ENCODE measurements around the gene PFKFB2.
A peak's percentile ranks its signal among the peaks of the same experiment; 100 is the strongest.

Gene PFKFB2

GRCh38 chr1:207027921-207028320 lies 25.2 kb upstream of the PFKFB2 start:
- no peak for TF ChIP-seq POLR2A (IDR thresholded peaks at IDR 0.05; ENCODE audit: low read depth, low read length)
- no peak for DNase-seq (ENCODE audit: insufficient read length, low spot score)
- no peak for FAIRE-seq

GRCh38 chr1:207028884-207029650 lies 24.0 kb upstream of the PFKFB2 start:
- TF ChIP-seq POLR2A (IDR thresholded peaks at IDR 0.05; ENCODE audit: low read depth, low read length): no peak

GRCh38 chr1:207029701-207030521 lies 23.2 kb upstream of the PFKFB2 start:
- FAIRE-seq (no peak), DNase-seq (ENCODE audit: insufficient read length, low spot score) (no peak)
- TF ChIP-seq POLR2A (IDR thresholded peaks at IDR 0.05; ENCODE audit: low read depth, low read length): no peak

More at GRCh38 chr1:207028884-207029650, 24.0 kb upstream of the PFKFB2 start:
- DNase-seq (ENCODE audit: insufficient read length, low spot score) (no peak), FAIRE-seq (no peak)

DNA sequence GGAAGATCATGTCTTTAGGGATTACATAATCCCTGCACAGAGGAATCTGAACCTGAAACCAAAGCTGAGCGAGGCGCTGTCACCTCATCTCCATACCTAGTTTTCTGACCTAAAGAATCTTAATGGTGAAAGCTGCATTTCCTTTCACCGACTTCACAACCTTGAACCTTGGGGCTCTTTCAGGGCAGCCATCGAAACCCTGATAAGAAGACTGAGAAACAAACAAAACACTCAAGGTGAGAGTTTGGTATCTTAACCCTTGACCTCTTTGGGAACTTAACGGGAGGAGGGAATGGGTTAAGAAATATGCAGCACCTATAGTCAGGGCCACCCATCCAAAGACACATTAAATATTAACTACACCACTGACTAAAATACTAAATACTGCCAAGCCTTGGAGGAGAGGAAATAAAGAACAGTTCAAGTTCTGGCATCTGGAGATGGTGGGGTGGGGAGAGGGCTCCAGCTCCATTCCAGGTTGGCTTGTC lies 22.5 kb upstream of the PFKFB2 start:
- no peak for FAIRE-seq
- TF ChIP-seq POLR2A (IDR thresholded peaks at IDR 0.05; ENCODE audit: low read depth, low read length): no peak
- DNase-seq (ENCODE audit: insufficient read length, low spot score): no peak

DNA sequence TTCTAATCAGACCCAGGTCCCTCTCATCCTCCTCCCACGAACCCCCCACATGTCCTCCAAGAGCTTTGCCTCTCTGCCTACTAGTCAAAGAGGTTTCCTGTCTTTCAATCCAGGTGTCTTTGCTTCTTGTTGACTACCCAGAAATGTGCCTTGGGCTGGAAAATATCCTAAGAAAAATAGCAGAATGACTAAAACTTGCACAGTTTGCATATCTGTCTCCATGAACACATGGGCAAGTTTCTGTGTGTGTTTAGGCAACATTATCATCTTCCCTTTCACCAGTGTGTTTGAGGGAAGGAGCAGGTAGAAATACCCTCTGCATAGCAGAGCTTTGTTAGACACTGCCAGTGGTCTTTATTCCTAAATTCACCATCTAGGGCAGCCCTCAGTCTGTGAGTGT lies 22.1 kb upstream of the PFKFB2 start:
- no peak for DNase-seq (ENCODE audit: insufficient read length, low spot score)
- no peak for FAIRE-seq
- no peak for TF ChIP-seq POLR2A (IDR thresholded peaks at IDR 0.05; ENCODE audit: low read depth, low read length)

GRCh38 chr1:207031632-207032264 lies 21.3 kb upstream of the PFKFB2 start:
- no peak for FAIRE-seq
- no peak for TF ChIP-seq POLR2A (IDR thresholded peaks at IDR 0.05; ENCODE audit: low read depth, low read length)
- no peak for DNase-seq (ENCODE audit: insufficient read length, low spot score)

DNA sequence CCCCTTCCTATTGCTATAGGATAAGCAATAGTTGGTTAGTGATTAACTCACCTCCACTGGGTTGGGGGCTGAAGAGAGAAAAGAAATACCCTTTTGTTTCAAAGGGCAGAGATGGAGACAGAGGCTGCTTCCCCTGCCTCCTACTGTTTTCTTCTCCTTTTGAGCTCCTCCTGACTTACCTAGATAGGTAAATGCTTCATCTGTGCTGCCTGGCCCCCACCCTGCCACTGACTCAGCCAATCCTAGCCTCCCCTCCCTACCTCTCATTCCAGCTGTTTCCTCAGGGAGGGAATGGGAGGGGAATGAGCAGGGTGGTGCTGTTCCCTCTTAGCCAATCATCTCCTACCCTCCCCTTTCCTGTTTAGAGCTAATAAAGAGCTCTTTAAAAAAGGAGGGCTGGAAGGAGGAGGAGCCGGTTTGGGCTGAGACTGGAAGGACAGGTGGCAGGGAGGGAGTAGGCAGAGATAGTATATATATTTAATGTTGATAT lies 20.5 kb upstream of the PFKFB2 start, which contains the start of gene C1orf116:
Gene C1orf116, minus strand, starts transcription at position 229 of the 490 bp plus-strand sequence. CDS start 5,158 bp downstream, outside the sequence.
- FAIRE-seq: peak; percentile 80
- peak; percentile 35 for DNase-seq (ENCODE audit: insufficient read length, low spot score)
- no peak for TF ChIP-seq POLR2A (IDR thresholded peaks at IDR 0.05; ENCODE audit: low read depth, low read length)

GRCh38 chr1:207033302-207033701 lies 19.8 kb upstream of the PFKFB2 start:
- TF ChIP-seq POLR2A (IDR thresholded peaks at IDR 0.05; ENCODE audit: low read depth, low read length): no peak
- no peak for DNase-seq (ENCODE audit: insufficient read length, low spot score)
- FAIRE-seq: no peak

GRCh38 chr1:207034208-207034607 lies 18.9 kb upstream of the PFKFB2 start:
- no peak for DNase-seq (ENCODE audit: insufficient read length, low spot score)
- no peak for TF ChIP-seq POLR2A (IDR thresholded peaks at IDR 0.05; ENCODE audit: low read depth, low read length)
- no peak for FAIRE-seq

DNA sequence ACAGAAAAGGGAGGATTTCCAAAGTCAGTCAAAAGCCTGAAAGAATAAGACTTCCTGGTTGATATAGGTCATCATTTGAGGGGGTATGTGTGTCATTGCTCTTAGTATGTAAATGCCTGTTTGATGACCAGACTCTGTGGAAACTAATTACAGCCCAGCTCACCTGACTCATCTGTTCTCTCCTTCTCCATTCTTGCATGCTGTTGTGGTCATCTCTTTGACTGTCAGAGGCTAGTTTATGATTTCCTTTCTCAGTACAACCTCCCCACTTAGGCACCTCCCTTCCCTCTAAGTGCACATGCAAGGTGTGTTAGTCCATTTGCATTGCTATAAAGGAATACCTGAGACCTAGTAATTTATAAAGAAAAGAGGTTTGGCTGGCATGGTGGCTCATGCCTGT lies 18.1 kb upstream of the PFKFB2 start:
- DNase-seq (ENCODE audit: insufficient read length, low spot score): peak; percentile 40
- no peak for TF ChIP-seq POLR2A (IDR thresholded peaks at IDR 0.05; ENCODE audit: low read depth, low read length)
- FAIRE-seq: peak; percentile 79

DNA sequence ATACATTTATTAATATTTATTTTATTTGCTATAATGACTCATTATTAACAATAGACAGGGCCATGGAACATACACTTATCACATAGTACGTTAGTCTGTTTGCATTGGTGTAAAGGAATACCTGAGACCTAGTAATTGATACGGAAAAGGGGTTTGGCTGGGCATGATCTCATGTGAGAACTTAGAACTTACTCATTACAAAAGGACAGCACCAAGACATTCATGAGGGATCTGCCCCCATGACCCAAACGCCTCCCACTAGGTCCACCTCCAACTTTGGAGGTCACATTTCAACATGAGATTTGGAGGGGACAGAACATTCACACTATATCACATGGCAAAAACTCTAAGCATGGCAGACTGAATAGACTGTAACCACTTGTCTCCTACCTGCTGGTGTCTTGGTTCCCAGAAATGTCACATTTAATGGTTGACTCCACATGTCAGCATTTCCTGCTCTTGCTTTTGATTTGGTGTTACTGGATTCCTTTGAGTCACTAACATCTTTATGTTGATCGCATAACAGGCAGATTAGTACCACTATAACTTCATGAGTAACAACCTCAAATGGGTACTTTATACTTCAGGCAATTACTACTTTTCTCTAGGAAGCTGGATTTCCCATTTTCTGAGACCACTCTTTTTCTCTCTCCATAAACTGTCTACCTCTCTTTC lies 17.1 kb upstream of the PFKFB2 start:
- FAIRE-seq: peak; percentile 67
- no peak for TF ChIP-seq POLR2A (IDR thresholded peaks at IDR 0.05; ENCODE audit: low read depth, low read length)
- no peak for DNase-seq (ENCODE audit: insufficient read length, low spot score)

DNA sequence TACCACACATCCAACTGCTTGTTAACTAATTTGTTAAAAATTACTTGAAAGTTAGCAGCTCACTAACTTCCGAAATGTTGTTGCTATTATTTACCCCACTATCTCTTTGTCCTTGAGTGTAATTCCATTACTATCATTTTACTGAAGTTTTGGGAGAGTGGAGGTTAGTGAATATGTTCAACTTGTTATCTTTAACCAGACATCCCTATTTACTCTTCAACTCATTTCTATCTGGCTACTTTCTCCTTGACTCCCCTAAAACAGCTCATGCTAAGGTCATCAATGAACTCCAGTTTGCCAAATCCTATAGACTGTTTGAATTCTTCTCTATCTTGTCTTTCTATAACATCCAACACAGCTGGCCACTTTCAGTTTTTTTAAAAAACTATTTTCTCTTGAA lies 16.2 kb upstream of the PFKFB2 start:
- DNase-seq (ENCODE audit: insufficient read length, low spot score): no peak
- no peak for FAIRE-seq
- no peak for TF ChIP-seq POLR2A (IDR thresholded peaks at IDR 0.05; ENCODE audit: low read depth, low read length)

Measured in H54 (cell line).